Natural killer cell (primary cell): ENCODE results near the gene GDAP1L1. TPM values are rescaled to one million over a fixed set of nuclear protein-coding genes. Genes with fewer than 3 reads are reported as not detected.

Experiments
- ATAC-seq, 3 donors: fragments of 150-1000 bp in 2 of 3; fragments of 200-7000 bp in 1 of 3; cut with Tn5 transposase; 1 replicate in 1 of 3; 2 replicates in 2 of 3; pipeline ENCODE4 v1.10.0; 2021; ENCODE audit warnings: mild to moderate bottlenecking in 2 of 3, moderate library complexity in 2 of 3
- DNase-seq, 2 donors: peaks; one replicate each; pipeline versions ENCODE4 v3.0.0 to v3.0.0-alpha.2; 2013 to 2021; ENCODE audit warnings: mixed read lengths in 1 of 2
- H3K27ac ChIP-seq: one replicate; pipeline ENCODE4 v1.5.1; 2013; ENCODE audit warnings: mild to moderate bottlenecking, low read length
- H3K27me3 ChIP-seq: one replicate; pipeline ENCODE4 v1.6.1; 2013; ENCODE audit warnings: low read length; ENCODE audit not compliant: control insufficient read depth, insufficient read depth
- H3K36me3 ChIP-seq: one replicate; pipeline ENCODE4 v1.6.1; 2013; ENCODE audit warnings: low read length; ENCODE audit not compliant: control insufficient read depth, insufficient read depth
- H3K4me1 ChIP-seq: one replicate; pipeline ENCODE4 v1.6.1; 2013; ENCODE audit warnings: low read length; ENCODE audit not compliant: control insufficient read depth, insufficient read depth
- H3K4me3 ChIP-seq: one replicate; pipeline ENCODE4 v1.5.1; 2013; ENCODE audit warnings: low read length
- H3K9me3 ChIP-seq: one replicate; pipeline ENCODE4 v1.6.1; 2013; ENCODE audit warnings: low read length; ENCODE audit not compliant: control insufficient read depth, insufficient read depth
- H3K27ac Mint-ChIP-seq, 2 donors: one replicate each; pipeline ENCODE4 v1.8.0; 2022; ENCODE audit warnings: mild to moderate bottlenecking in 2 of 2, mixed read lengths in 2 of 2, moderate library complexity in 1 of 2
- H3K27me3 Mint-ChIP-seq, 2 donors: one replicate each; pipeline ENCODE4 v1.8.0; 2022; ENCODE audit warnings: low read depth in 2 of 2, mixed read lengths in 2 of 2
- H3K36me3 Mint-ChIP-seq: one replicate; pipeline ENCODE4 v1.8.0; 2022; ENCODE audit warnings: mixed read lengths
- H3K4me1 Mint-ChIP-seq, 2 donors: one replicate each; pipeline ENCODE4 v1.8.0; 2022; ENCODE audit warnings: mixed read lengths in 2 of 2
- H3K4me3 Mint-ChIP-seq: one replicate; pipeline ENCODE4 v1.8.0; 2022; ENCODE audit warnings: mild to moderate bottlenecking, moderate library complexity, mixed read lengths
- H3K9me3 Mint-ChIP-seq, 2 donors: one replicate each; pipeline ENCODE4 v1.8.0; 2022; ENCODE audit warnings: mixed read lengths in 2 of 2
- CTCF ChIP-seq: fragments of 200-600 bp; IDR thresholded peaks from one replicate; pipeline ENCODE4 v1.8.0; 2022; ENCODE audit warnings: antibody characterized with exemption
- WGBS: methylation state at CpG from one replicate; pipeline ENCODE4 v1.1.7; 2013; ENCODE audit warnings: missing lambda C conversion rate; ENCODE audit not compliant: insufficient coverage; 5-methylcytosine and 5-hydroxymethylcytosine counted together
- intact Hi-C: fragments of 100-400 bp; cut with micrococcal nuclease; formaldehyde crosslinking; loops from one replicate; pipeline ENCODE4 v1.14.2; 2022
- total RNA-seq, 4 donors: library from RNA; stranded (reverse); fragments of 120-200 nt in 1 of 4; gene quantifications; one replicate each; pipeline versions ENCODE4 v1.2.3 to v1.2.4, GENCODE V29; 2013 to 2022

Gene GDAP1L1
- total RNA-seq, 3 donors from 2014 or later (not counting 1 experiment from before 2014, with no cell fraction given): not detected

- WGBS: 92% methylated on average over 28 of the region's 28 CpGs
- ATAC-seq: no peak
- Mint-ChIP-seq H3K27me3 (no peaks in the 10 kb centered on the region), H3K36me3 (no peaks in the 10 kb centered on the region), H3K27ac (no peak overlapping the region), H3K9me3 (no peaks in the 10 kb centered on the region), H3K4me3 (no peak overlapping the region), H3K4me1 (no peaks in the 10 kb centered on the region)
- Histone ChIP-seq H3K4me1 (no peaks in the 10 kb centered on the region), H3K4me3 (no peak overlapping the region), H3K27ac (no peak overlapping the region), H3K27me3 (no peaks in the 10 kb centered on the region), H3K36me3 (no peaks in the 10 kb centered on the region), H3K9me3 (no peaks in the 10 kb centered on the region)
- intact Hi-C loops: no loop called here
- no peak for TF ChIP-seq CTCF
- DNase-seq: no peak
These were observed 11.2 kb downstream of the GDAP1L1 start for GRCh38 chr20:44258226-44258890.

- no peaks in the 10 kb centered on the region for H3K4me1 ChIP-seq
- Mint-ChIP-seq H3K36me3 (no peaks in the 10 kb centered on the region), H3K4me3 (no peak overlapping the region), H3K27ac (no peak overlapping the region), H3K9me3 (no peaks in the 10 kb centered on the region), H3K4me1 (no peaks in the 10 kb centered on the region), H3K27me3 (no peaks in the 10 kb centered on the region)
- no peak for TF ChIP-seq CTCF
- H3K36me3 ChIP-seq: no peaks in the 10 kb centered on the region
- no peaks in the 10 kb centered on the region for H3K27me3 ChIP-seq
- no peaks in the 10 kb centered on the region for H3K9me3 ChIP-seq
- intact Hi-C loops: no loop called here
- no peak overlapping the region for H3K27ac ChIP-seq
- 65% methylated on average over 5 of the region's 5 CpGs for WGBS
- ATAC-seq (no peak), DNase-seq (no peak)
- no peak overlapping the region for H3K4me3 ChIP-seq
These were observed 17.2 kb downstream of the GDAP1L1 start for GRCh38 chr20:44264287-44264686.

DNA sequence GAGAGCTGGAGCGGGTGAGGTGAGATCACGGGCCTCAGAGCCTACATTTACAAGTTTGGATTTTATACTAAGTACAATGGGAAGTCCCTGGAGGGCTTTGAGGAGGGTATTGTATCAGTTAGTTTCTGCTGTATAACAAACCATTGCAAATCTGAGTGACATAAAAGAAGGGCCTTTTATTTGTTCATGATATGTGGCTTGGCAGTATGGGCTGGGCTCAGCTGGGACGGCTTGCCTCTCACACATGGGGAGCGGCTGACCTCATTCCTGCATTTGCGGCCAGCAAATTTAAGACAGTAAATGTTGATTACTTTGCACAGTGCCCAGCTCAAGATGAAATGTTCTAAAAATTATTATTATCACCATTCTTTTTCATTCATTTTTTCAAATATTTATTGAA, 21.7 kb downstream of the GDAP1L1 start:
- ATAC-seq (no peak), DNase-seq (no peak)
- TF ChIP-seq CTCF: no peak
- H3K27me3 ChIP-seq: no peaks in the 10 kb centered on the region
- H3K4me1 ChIP-seq: no peaks in the 10 kb centered on the region
- intact Hi-C loops: no loop called here
- Mint-ChIP-seq H3K27me3 (no peaks in the 10 kb centered on the region), H3K4me1 (no peaks in the 10 kb centered on the region), H3K36me3 (no peaks in the 10 kb centered on the region), H3K4me3 (no peak overlapping the region), H3K27ac (no peak overlapping the region), H3K9me3 (no peaks in the 10 kb centered on the region)
- H3K4me3 ChIP-seq: no peak overlapping the region
- H3K27ac ChIP-seq: no peak overlapping the region
- H3K9me3 ChIP-seq: no peaks in the 10 kb centered on the region
- WGBS: 93% methylated on average over 5 of the region's 5 CpGs
- no peaks in the 10 kb centered on the region for H3K36me3 ChIP-seq
